IMR-90 (cell line): Measurements from ENCODE around the gene LCN2. TPM values are rescaled to one million over a fixed set of nuclear protein-coding genes. Genes with fewer than 3 reads are reported as not detected.

Experiments used
- ATAC-seq: fragments of 200-7000 bp; cut with Tn5 transposase; 2 replicates; pipeline ENCODE4 v1.9.1; 2020; ENCODE audit warnings: low read depth, mild to moderate bottlenecking, moderate library complexity
- BruUV-seq: library from RNA; stranded (reverse); fragments of 400-500 nt; replicated peaks from 2 replicates; lab custom pipeline; 2021; lab: Mats Ljungman, UMichigan
- CTCF ChIA-PET: fragments of 300-600 bp; formaldehyde crosslinking; extraction: SDS; loops from one replicate; lab custom pipeline; 2021; ENCODE audit warnings: antibody characterized with exemption; lab: Yijun Ruan, JAX
- POLR2A ChIA-PET: fragments of 300-600 bp; sonication (Branson Sonifier 250); formaldehyde crosslinking; loops from one replicate; lab custom pipeline; 2022; ENCODE audit warnings: antibody characterized with exemption; ENCODE audit not compliant: unreplicated experiment; lab: Charles Lee
- DNase-seq: peaks from one replicate; pipeline ENCODE4 v3.0.0; 2013
- H2AFZ ChIP-seq: replicated peaks from 2 replicates; pipeline ENCODE3; 2013; ENCODE audit warnings: low read length, mild to moderate bottlenecking; ENCODE audit not compliant: poor library complexity
- H2AK5ac ChIP-seq: 2 replicates; pipeline ENCODE4 v1.6.1; 2013; ENCODE audit warnings: low read depth, low read length, inconsistent platforms
- H2AK9ac ChIP-seq: replicated peaks from 2 replicates; pipeline ENCODE3; 2013; ENCODE audit warnings: mild to moderate bottlenecking, low read depth, low read length, moderate library complexity; ENCODE audit not compliant: poor library complexity
- H2BK120ac ChIP-seq: 2 replicates; pipeline ENCODE4 v1.6.1; 2013; ENCODE audit warnings: low read depth, low read length, inconsistent platforms
- H2BK15ac ChIP-seq: 3 replicates; pipeline ENCODE4 v1.6.1; 2013; ENCODE audit warnings: low read depth, low read length, inconsistent platforms
- H2BK20ac ChIP-seq: 2 replicates; pipeline ENCODE4 v1.6.1; 2013; ENCODE audit warnings: low read depth, mild to moderate bottlenecking, inconsistent platforms, low read length, moderate library complexity
- H2BK5ac ChIP-seq: 2 replicates; pipeline ENCODE4 v1.6.1; 2013; ENCODE audit warnings: mild to moderate bottlenecking, low read depth, low read length, inconsistent platforms; ENCODE audit not compliant: poor library complexity, severe bottlenecking
- H3K14ac ChIP-seq: replicated peaks from 2 replicates; pipeline ENCODE4 v1.6.1; 2013; ENCODE audit warnings: low read depth, low read length, inconsistent platforms
- H3K18ac ChIP-seq: 2 replicates; pipeline ENCODE4 v1.6.1; 2013; ENCODE audit warnings: low read depth, low read length, control low read depth
- H3K23ac ChIP-seq: 2 replicates; pipeline ENCODE4 v1.6.1; 2013; ENCODE audit warnings: low read depth, low read length, inconsistent platforms
- H3K27ac ChIP-seq: 2 replicates; pipeline ENCODE4 v1.5.1; 2013; ENCODE audit warnings: mild to moderate bottlenecking, control low read depth, low read length; ENCODE audit not compliant: insufficient read depth
- H3K27me3 ChIP-seq: 2 replicates; pipeline ENCODE4 v1.6.1; 2013; ENCODE audit warnings: low read length; ENCODE audit not compliant: control insufficient read depth, insufficient read depth
- H3K36me3 ChIP-seq: 2 replicates; pipeline ENCODE4 v1.6.1; 2013; ENCODE audit warnings: low read length, mixed read lengths; ENCODE audit not compliant: control insufficient read depth, insufficient read depth
- H3K4ac ChIP-seq: 2 replicates; pipeline ENCODE4 v1.6.1; 2013; ENCODE audit warnings: low read depth, low read length, inconsistent platforms
- H3K4me1 ChIP-seq: 2 replicates; pipeline ENCODE4 v1.6.1; 2013; ENCODE audit warnings: low read length, mixed read lengths; ENCODE audit not compliant: control insufficient read depth, insufficient read depth
- H3K4me2 ChIP-seq: 2 replicates; pipeline ENCODE4 v1.6.1; 2013; ENCODE audit warnings: low read depth, mild to moderate bottlenecking, control low read depth, low read length, moderate library complexity
- H3K4me3 ChIP-seq: 2 replicates; pipeline ENCODE4 v1.5.1; 2013; ENCODE audit warnings: low read depth, mild to moderate bottlenecking, control low read depth, low read length, moderate library complexity; ENCODE audit not compliant: insufficient read depth
- H3K56ac ChIP-seq: 2 replicates; pipeline ENCODE4 v1.6.1; 2013; ENCODE audit warnings: low read length, inconsistent platforms; ENCODE audit not compliant: insufficient read depth; ENCODE audit errors: extremely low read depth
- H3K79me1 ChIP-seq, 2 experiments: 2 replicates each; pipeline ENCODE4 v1.6.1; 2013; ENCODE audit warnings: low read length in 2 of 2, inconsistent platforms in 1 of 2, low read depth in 1 of 2
- H3K9ac ChIP-seq: 2 replicates; pipeline ENCODE4 v1.6.1; 2013; ENCODE audit warnings: low read depth, low read length, control low read depth
- H3K9me1 ChIP-seq: 2 replicates; pipeline ENCODE4 v1.6.1; 2013; ENCODE audit warnings: low read length, inconsistent platforms; ENCODE audit not compliant: insufficient read depth
- H3K9me3 ChIP-seq: 2 replicates; pipeline ENCODE4 v1.6.1; 2013; ENCODE audit warnings: low read length; ENCODE audit not compliant: control insufficient read depth, insufficient read depth
- H4K20me1 ChIP-seq: 2 replicates; pipeline ENCODE4 v1.6.1; 2013; ENCODE audit warnings: low read length, inconsistent platforms; ENCODE audit not compliant: insufficient read depth
- H4K5ac ChIP-seq: 2 replicates; pipeline ENCODE4 v1.6.1; 2013; ENCODE audit warnings: mild to moderate bottlenecking, low read depth, low read length, control low read depth
- H4K8ac ChIP-seq, 2 experiments: 2 replicates each; pipeline ENCODE4 v1.6.1; 2013; ENCODE audit warnings: low read depth in 2 of 2, low read length in 2 of 2, control low read depth in 1 of 2, inconsistent platforms in 1 of 2
- H4K91ac ChIP-seq: 2 replicates; pipeline ENCODE4 v1.6.1; 2013; ENCODE audit warnings: low read depth, low read length, inconsistent platforms; ENCODE audit not compliant: insufficient read depth
- CHD1 ChIP-seq: IDR thresholded peaks from 2 replicates; pipeline ENCODE4 v1.6.1; 2012; ENCODE audit warnings: low read depth, low read length, improper control_type of control experiment
- POLR2A ChIP-seq: IDR thresholded peaks from 2 replicates; pipeline ENCODE4 v1.6.1; 2012; ENCODE audit warnings: mild to moderate bottlenecking, low read depth, low read length
- WGBS, 2 experiments: methylation state at CpG; one replicate each; pipeline versions ENCODE4 v1.1.5 to v1.1.7; 2013; ENCODE audit warnings: missing lambda C conversion rate in 2 of 2; ENCODE audit not compliant: insufficient read length in 1 of 2; ENCODE audit errors: extremely low coverage in 2 of 2; 5-methylcytosine and 5-hydroxymethylcytosine counted together
- dilution Hi-C: fragments of 300-500 bp; cut with HindIII; formaldehyde crosslinking; loops from one replicate; pipeline ENCODE4 v1.14.3; 2018; ENCODE audit warnings: low sequenced_read_pairs; ENCODE audit not compliant: unreplicated experiment
- in situ Hi-C: fragments of 300-500 bp; cut with MboI; formaldehyde crosslinking; loops from 3 replicates; pipeline ENCODE4 v1.14.3; 2019; ENCODE audit warnings: low sequenced_read_pairs, inconsistent platforms, mixed read lengths
- intact Hi-C: fragments of 100-400 bp; cut with micrococcal nuclease; formaldehyde crosslinking; loops from 2 replicates; pipeline ENCODE4 v1.10.0; 2022
- polyA plus RNA-seq, 3 experiments: library from polyadenylated mRNA; depleted of rRNA; stranded (reverse); fragments of >200 nt; gene quantifications; 2 replicates each; pipeline ENCODE4 v1.2.3, GENCODE V29; 2012; ENCODE audit warnings: low replicate concordance in 1 of 3
- total RNA-seq: library from RNA; depleted of rRNA; stranded (reverse); fragments of >200 nt; gene quantifications from 2 replicates; pipeline ENCODE4 v1.2.3, GENCODE V29; 2012

The LCN2 gene
- total and polyA plus RNA-seq, 2 of the 4 experiments (the other 2 are of a cell fraction), result not detected

- Histone ChIP-seq H3K27me3 (no peaks in the 10 kb centered on the region), H4K20me1 (peaks cover 24% of the 10 kb centered on the region), H3K56ac (no peak overlapping the region), H4K5ac (no peak overlapping the region), H2BK15ac (no peak overlapping the region), H3K9ac (no peak overlapping the region), H2BK20ac (no peak overlapping the region), H3K9me3 (no peaks in the 10 kb centered on the region), H2AK9ac (no peak overlapping the region), H3K27ac (no peak overlapping the region), H2AK5ac (no peak overlapping the region), H3K4ac (no peak overlapping the region), H3K4me2 (no peak overlapping the region), H3K79me1 (peaks cover 8 to 36% of the 10 kb centered on the region in 2 experiments; a peak in 3 of 4 replicates), H3K9me1 (no peaks in the 10 kb centered on the region), H3K18ac (no peak overlapping the region), H3K14ac (no peak overlapping the region), H2AFZ (no peak overlapping the region), H4K8ac (no peak overlapping the region), H4K91ac (no peak overlapping the region), H2BK5ac (no peak overlapping the region), H3K4me3 (no peak overlapping the region), H3K4me1 (no peaks in the 10 kb centered on the region), H3K23ac (no peak overlapping the region), H3K36me3 (peaks cover 54% of the 10 kb centered on the region), H2BK120ac (no peak overlapping the region)
- no peak for DNase-seq
- dilution Hi-C loops, result no loop called here
- in situ Hi-C loops, result no loop called here
- TF ChIP-seq POLR2A (0 out of 2 replicates have a peak, but pooled peaks have one; percentile 9), CHD1 (no peak)
- no peak for ATAC-seq
- intact Hi-C loops, result no loop called here
- WGBS, 2 experiments, result 82% methylated on average over 5 of the region's 18 CpGs; no CpG with 5 or more reads in 1 of the 2 experiments
- POLR2A ChIA-PET, result no interaction called here
- CTCF ChIA-PET, result interaction anchor here (1.0 kb wide), 1 partner anchor 10 kb away, joined by 3 read pairs; no protein-coding TSS in a partner anchor
- no TSS peak for BruUV-seq
Measured at GRCh38 chr9:128107468-128108268, 41.6 kb upstream of the LCN2 start.
